ENCODE measurements around the gene NHLRC4. TPM values are rescaled to one million over a fixed set of nuclear protein-coding genes. Genes with fewer than 3 reads are reported as not detected.

Gene NHLRC4
- total and polyA plus RNA-seq, 2 of the 8 experiments (the other 6 are each of a cell fraction or from before 2014, with no cell fraction given): 0.60 to 0.76 TPM

GRCh38 chr16:591892-592517, 25.2 kb downstream of the NHLRC4 start (continued):
- no peak for TF ChIP-seq CHD7 (IDR thresholded peaks at IDR 0.05; ENCODE audit: insufficient replicate concordance, low read length)
- no peak for TF ChIP-seq RNF2 (IDR thresholded peaks at IDR 0.05; ENCODE audit: borderline replicate concordance, low read depth, low read length, missing control alignments, poor library complexity, severe bottlenecking)
- TF ChIP-seq CHD1 (IDR thresholded peaks at IDR 0.05; ENCODE audit: low read depth, low read length): no peak
- TF ChIP-seq RBBP5 (IDR thresholded peaks at IDR 0.05; ENCODE audit: borderline replicate concordance, low read depth, low read length): no peak
- TF ChIP-seq EP300 (IDR thresholded peaks at IDR 0.05; ENCODE audit: borderline replicate concordance in 1 of 2, low read depth in 2 of 2, low read length in 2 of 2): no peak
- no peak for TF ChIP-seq SIN3A (conservative IDR thresholded peaks at IDR 0.05 in 1 of 2, IDR thresholded peaks at IDR 0.05 in 1 of 2; ENCODE audit: low read depth in 1 of 2, low read length in 2 of 2)

Measured in H1 (cell line).